ENCODE measurements around the gene POGZ. TPM values are rescaled to one million over a fixed set of nuclear protein-coding genes. Genes with fewer than 3 reads are reported as not detected.
"Not testable (repeated sequence)": the region's sequence is repeated elsewhere in the genome, so short reads cannot be mapped to it uniquely, and the experiment has no call there.

POGZ gene
- polyA plus RNA-seq, 3 donors from 2014 or later, result 3.8 to 8.5 (median 6.7) TPM

DNA sequence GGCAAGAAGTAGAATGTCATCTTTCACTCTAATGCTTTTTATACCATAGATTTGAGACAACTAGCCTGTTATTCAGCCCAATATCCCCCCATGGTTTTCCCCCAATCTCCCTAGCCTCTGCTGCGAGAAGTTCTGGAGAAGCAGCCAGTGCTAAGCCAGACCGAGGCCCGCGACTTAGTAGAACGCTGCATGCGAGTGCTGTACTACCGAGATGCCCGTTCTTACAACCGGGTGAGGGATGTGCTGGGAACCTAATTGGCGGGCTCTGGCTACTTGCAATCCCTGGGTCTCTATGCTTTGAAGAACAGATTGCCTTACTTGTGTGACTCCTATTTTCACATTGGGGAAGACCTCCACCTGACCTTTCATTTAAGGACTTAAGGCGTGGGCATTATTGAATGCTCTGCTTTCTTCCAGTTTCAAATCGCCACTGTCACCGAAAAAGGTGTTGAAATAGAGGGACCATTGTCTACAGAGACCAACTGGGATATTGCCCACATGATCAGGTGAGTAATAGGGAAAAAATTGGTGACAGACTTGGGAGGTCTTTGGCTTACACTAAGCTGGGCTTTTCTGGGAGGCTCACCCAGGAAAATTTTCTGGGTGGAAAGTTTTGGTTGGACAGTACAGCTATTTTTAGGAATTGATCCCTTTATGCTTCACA is 58.0 kb downstream of the POGZ start:
- Mint-ChIP-seq H3K4me3 (peak overlapping the region; percentile 91 to 99 (median 95)), H3K9me3 (no peaks in the 10 kb centered on the region), H3K4me1 (peaks cover 21 to 38% of the 10 kb centered on the region in 2 donors), H3K36me3 (peaks cover 5 to 37% (median 26%) of the 10 kb centered on the region in 3 donors), H3K27ac (peak overlapping the region; percentile 97 to 99 (median 98)), H3K27me3 (ENCODE audit: low read depth in 3 of 3) (peaks cover 0 to 10% (median 6%) of the 10 kb centered on the region in 3 donors)
- no peak for DNase-seq

- Mint-ChIP-seq H3K9me3 (no peaks in the 10 kb centered on the region), H3K4me3 (peak within 1 kb of the TSS; percentile 91 to 99 (median 95)), H3K4me1 (peaks cover 21 to 38% of the 10 kb centered on the region in 2 donors), H3K36me3 (peaks cover 5 to 25% (median 16%) of the 10 kb centered on the region in 3 donors), H3K27me3 (ENCODE audit: low read depth in 3 of 3) (peaks cover 0 to 11% (median 10%) of the 10 kb centered on the region in 3 donors), H3K27ac (peak within 1 kb of the TSS; percentile 97 to 99 (median 98))
- DNase-seq, result peak; percentile 83 to 86 (median 85)
Observed at GRCh38 chr1:151399324-151400171, 59.7 kb downstream of the POGZ start, which contains the start of gene PSMB4. PSMB4 (plus strand) TSS chr1:151399573; CDS start chr1:151399588, 15 bp downstream.

- not testable (repeated sequence) for H3K4me3 Mint-ChIP-seq
Observed at GRCh38 chr1:151396265-151396664, 63.0 kb downstream of the POGZ start.

GRCh38 chr1:151393583-151393982 is 65.7 kb downstream of the POGZ start:
- no peaks in the 10 kb centered on the region for H3K36me3 Mint-ChIP-seq
- H3K4me1 Mint-ChIP-seq, result no peaks in the 10 kb centered on the region
- no peak overlapping the region for H3K4me3 Mint-ChIP-seq
- DNase-seq, result no peak
- H3K27ac Mint-ChIP-seq, result no peak overlapping the region
- peaks cover 4 to 5% (median 5%) of the 10 kb centered on the region in 3 donors for H3K27me3 Mint-ChIP-seq (ENCODE audit: low read depth in 3 of 3)
- no peaks in the 10 kb centered on the region for H3K9me3 Mint-ChIP-seq

More at GRCh38 chr1:151396265-151396664, 63.0 kb downstream of the POGZ start:
- DNase-seq, H3K36me3 Mint-ChIP-seq, H3K27ac Mint-ChIP-seq, H3K9me3 Mint-ChIP-seq: not testable (repeated sequence)
- Mint-ChIP-seq H3K4me1 (peaks cover 20 to 26% of the 10 kb centered on the region in 2 donors), H3K27me3 (ENCODE audit: low read depth in 3 of 3) (peaks cover 5 to 11% (median 11%) of the 10 kb centered on the region in 3 donors)

DNA sequence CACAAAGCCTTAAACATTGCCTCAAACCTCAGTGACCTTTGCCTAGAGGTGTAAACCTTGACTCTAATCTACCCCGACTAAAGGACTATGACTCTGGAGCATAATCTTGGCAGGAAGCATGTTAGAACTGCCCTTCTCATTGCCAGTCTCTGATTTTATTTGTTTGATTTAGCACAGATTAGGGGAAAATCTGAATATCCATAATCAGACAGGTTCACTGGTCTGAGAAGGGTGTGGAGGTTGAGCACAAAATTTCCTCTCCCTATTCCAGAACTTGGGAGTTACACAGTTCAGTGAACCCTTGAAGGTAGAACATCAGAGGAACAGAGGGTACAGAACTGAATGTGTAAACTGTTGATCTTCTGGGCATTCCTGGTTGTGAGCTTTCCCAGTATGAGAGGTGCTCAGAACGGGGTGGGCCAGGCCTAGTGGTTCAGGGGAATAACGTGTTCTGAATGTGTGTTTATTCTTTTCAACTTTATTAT is 68.2 kb downstream of the POGZ start:
- Mint-ChIP-seq H3K36me3 (no peaks in the 10 kb centered on the region), H3K4me3 (no peak overlapping the region), H3K4me1 (no peaks in the 10 kb centered on the region), H3K27ac (no peak overlapping the region), H3K27me3 (ENCODE audit: low read depth in 3 of 3) (peaks cover 3 to 5% (median 3%) of the 10 kb centered on the region in 3 donors), H3K9me3 (no peaks in the 10 kb centered on the region)
- no peak for DNase-seq

GRCh38 chr1:151390221-151391078 is 68.8 kb downstream of the POGZ start:
- H3K36me3 Mint-ChIP-seq; H3K4me1 Mint-ChIP-seq; H3K27me3 Mint-ChIP-seq (ENCODE audit: low read depth in 3 of 3); H3K9me3 Mint-ChIP-seq; H3K27ac Mint-ChIP-seq; DNase-seq; H3K4me3 Mint-ChIP-seq: not testable (repeated sequence)

GRCh38 chr1:151386002-151386401 is 73.3 kb downstream of the POGZ start:
- H3K4me1 Mint-ChIP-seq, result no peaks in the 10 kb centered on the region
- no peak overlapping the region for H3K27ac Mint-ChIP-seq
- no peak overlapping the region for H3K4me3 Mint-ChIP-seq
- no peaks in the 10 kb centered on the region for H3K36me3 Mint-ChIP-seq
- no peak for DNase-seq
- H3K27me3 Mint-ChIP-seq (ENCODE audit: low read depth in 3 of 3), result no peaks in the 10 kb centered on the region
- no peaks in the 10 kb centered on the region for H3K9me3 Mint-ChIP-seq

- Mint-ChIP-seq H3K36me3 (no peaks in the 10 kb centered on the region), H3K4me1 (no peaks in the 10 kb centered on the region), H3K9me3 (no peaks in the 10 kb centered on the region), H3K4me3 (no peak overlapping the region), H3K27me3 (ENCODE audit: low read depth in 3 of 3) (no peaks in the 10 kb centered on the region), H3K27ac (no peak overlapping the region)
- DNase-seq, result no peak
Observed at GRCh38 chr1:151384584-151384983, 74.7 kb downstream of the POGZ start.

- H3K27ac Mint-ChIP-seq, result no peak overlapping the region
- H3K27me3 Mint-ChIP-seq (ENCODE audit: low read depth in 3 of 3), result peaks cover 0 to 3% (median 1%) of the 10 kb centered on the region in 3 donors
- no peak overlapping the region for H3K4me3 Mint-ChIP-seq
- no peak for DNase-seq
- no peaks in the 10 kb centered on the region for H3K36me3 Mint-ChIP-seq
- H3K4me1 Mint-ChIP-seq, result no peaks in the 10 kb centered on the region
- no peaks in the 10 kb centered on the region for H3K9me3 Mint-ChIP-seq
Observed at GRCh38 chr1:151377150-151377884, 82.0 kb downstream of the POGZ start.

- Mint-ChIP-seq H3K9me3 (no peaks in the 10 kb centered on the region), H3K4me3 (no peak overlapping the region), H3K27ac (peak overlapping the region in 1 of 6 donors; percentile 27), H3K27me3 (ENCODE audit: low read depth in 3 of 3) (peaks cover 0 to 2% (median 1%) of the 10 kb centered on the region in 3 donors), H3K4me1 (no peaks in the 10 kb centered on the region), H3K36me3 (no peaks in the 10 kb centered on the region)
- no peak for DNase-seq
Observed at GRCh38 chr1:151373196-151373595, 86.1 kb downstream of the POGZ start.

DNA sequence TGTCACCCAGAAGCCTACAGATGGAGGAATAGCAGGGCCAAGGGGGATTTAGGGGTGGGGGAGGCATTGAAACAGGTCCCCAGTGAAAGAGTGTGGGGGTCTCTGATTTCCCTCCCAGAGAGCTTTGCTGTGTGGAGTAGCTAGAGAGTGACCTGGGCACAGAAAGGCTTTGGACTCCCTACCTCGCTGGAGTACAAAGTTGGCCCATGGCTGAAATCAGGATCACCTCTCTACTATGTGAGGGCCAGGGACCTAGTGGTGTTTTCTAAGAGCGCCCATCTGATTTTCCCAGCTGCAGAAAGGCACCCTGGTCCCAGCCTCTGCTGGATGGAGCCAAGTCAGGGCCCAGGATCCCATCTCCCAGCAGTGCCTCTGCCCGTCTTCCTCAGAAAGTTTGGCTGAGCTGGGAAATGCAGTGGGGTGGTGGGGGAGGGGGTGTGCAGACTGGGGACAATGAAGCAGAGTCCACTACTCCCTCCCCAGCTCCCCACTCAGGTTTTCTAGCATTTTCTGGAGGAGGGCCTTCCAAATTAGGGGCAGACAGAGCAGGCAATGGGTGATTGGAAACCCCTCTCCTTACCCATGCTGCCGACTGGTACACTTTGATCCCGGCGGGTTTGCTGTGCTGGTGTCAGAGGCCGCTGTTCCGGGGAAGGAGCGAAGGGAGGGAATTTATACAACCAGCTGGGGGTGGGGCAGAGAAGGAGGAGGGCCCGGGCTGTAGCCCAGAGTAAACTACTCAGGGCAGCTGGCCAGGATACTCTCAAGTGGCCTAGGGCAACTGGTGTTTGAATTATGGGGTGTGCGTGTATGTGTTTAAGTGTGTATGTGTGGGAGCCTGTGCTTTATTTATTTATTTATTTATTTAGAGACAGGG is 87.0 kb downstream of the POGZ start, which contains the start of gene SELENBP1:
TSS of gene SELENBP1 (minus strand) at position 648 of the 877 bp plus-strand sequence. CDS start at position 584, 64 bp downstream.
- H3K36me3 Mint-ChIP-seq, result no peaks in the 10 kb centered on the region
- H3K27ac Mint-ChIP-seq, result peak within 1 kb of the TSS in 1 of 6 donors; percentile 27
- H3K27me3 Mint-ChIP-seq (ENCODE audit: low read depth in 3 of 3), result peaks cover 0 to 2% (median 1%) of the 10 kb centered on the region in 3 donors
- no peak for DNase-seq
- H3K4me3 Mint-ChIP-seq, result no peak within 1 kb of the TSS
- no peaks in the 10 kb centered on the region for H3K9me3 Mint-ChIP-seq
- H3K4me1 Mint-ChIP-seq, result no peaks in the 10 kb centered on the region

All from immature natural killer cell (primary cell).